ENCODE data around the gene SMIM14. TPM values are rescaled to one million over a fixed set of nuclear protein-coding genes. Genes with fewer than 3 reads are reported as not detected.
"Not testable (repeated sequence)": the region's sequence is repeated elsewhere in the genome, so short reads cannot be mapped to it uniquely, and the experiment has no call there.

Gene SMIM14
- 1 to 10 TPM in 1 of 3 donors, under 1 TPM in 2; 0.51 to 1.6 (median 0.98) TPM for total RNA-seq

- no peaks in the 10 kb centered on the region for H3K27me3 Mint-ChIP-seq (ENCODE audit: low read depth)
- peak; percentile 78 to 83 for ATAC-seq
- peak; percentile 88 for DNase-seq
- no peaks in the 10 kb centered on the region for H3K9me3 Mint-ChIP-seq
- H3K4me1 Mint-ChIP-seq (ENCODE audit: low read depth): peaks cover 45% of the 10 kb centered on the region
- no peaks in the 10 kb centered on the region for H3K36me3 Mint-ChIP-seq (ENCODE audit: insufficient read depth)
- peak within 1 kb of the TSS; percentile 91 for H3K4me3 Mint-ChIP-seq
These were observed at the start of gene SMIM14 for GRCh38 chr4:39638354-39639239. Gene SMIM14, minus strand, starts transcription at chr4:39638865. Its CDS starts 33,720 bp downstream, at chr4:39605145.

- ATAC-seq: no peak
- Mint-ChIP-seq H3K27me3 (ENCODE audit: low read depth) (peaks cover 2% of the 10 kb centered on the region), H3K36me3 (ENCODE audit: insufficient read depth) (no peaks in the 10 kb centered on the region), H3K4me3 (no peak overlapping the region), H3K9me3 (no peaks in the 10 kb centered on the region), H3K4me1 (ENCODE audit: low read depth) (no peaks in the 10 kb centered on the region)
- DNase-seq: no peak
These were observed 48.3 kb upstream of the SMIM14 start for GRCh38 chr4:39687014-39687413.

GRCh38 chr4:39685990-39686389 lies 47.3 kb upstream of the SMIM14 start:
- peaks cover 2% of the 10 kb centered on the region for H3K27me3 Mint-ChIP-seq (ENCODE audit: low read depth)

GRCh38 chr4:39682138-39682537 lies 43.5 kb upstream of the SMIM14 start:
- no peaks in the 10 kb centered on the region for H3K4me1 Mint-ChIP-seq (ENCODE audit: low read depth)
- no peak for ATAC-seq
- H3K36me3 Mint-ChIP-seq (ENCODE audit: insufficient read depth): no peaks in the 10 kb centered on the region
- H3K4me3 Mint-ChIP-seq: no peak overlapping the region
- H3K9me3 Mint-ChIP-seq: no peaks in the 10 kb centered on the region
- H3K27me3 Mint-ChIP-seq (ENCODE audit: low read depth): peaks cover 5% of the 10 kb centered on the region
- no peak for DNase-seq

More at GRCh38 chr4:39685990-39686389, 47.3 kb upstream of the SMIM14 start:
- Mint-ChIP-seq H3K4me3 (no peak overlapping the region), H3K4me1 (ENCODE audit: low read depth) (no peaks in the 10 kb centered on the region), H3K36me3 (ENCODE audit: insufficient read depth) (no peaks in the 10 kb centered on the region), H3K9me3 (no peaks in the 10 kb centered on the region)
- no peak for ATAC-seq
- DNase-seq: no peak

- not testable (repeated sequence) for H3K27me3 Mint-ChIP-seq (ENCODE audit: low read depth); H3K9me3 Mint-ChIP-seq; H3K4me1 Mint-ChIP-seq (ENCODE audit: low read depth); ATAC-seq; H3K4me3 Mint-ChIP-seq; H3K36me3 Mint-ChIP-seq (ENCODE audit: insufficient read depth); DNase-seq
These were observed 42.3 kb upstream of the SMIM14 start for GRCh38 chr4:39681003-39681402.

GRCh38 chr4:39675681-39676080 lies 37.0 kb upstream of the SMIM14 start:
- not testable (repeated sequence) for H3K36me3 Mint-ChIP-seq (ENCODE audit: insufficient read depth); H3K4me1 Mint-ChIP-seq (ENCODE audit: low read depth); H3K27me3 Mint-ChIP-seq (ENCODE audit: low read depth); DNase-seq; H3K4me3 Mint-ChIP-seq; H3K9me3 Mint-ChIP-seq; ATAC-seq

- not testable (repeated sequence) for DNase-seq; H3K4me3 Mint-ChIP-seq; H3K27me3 Mint-ChIP-seq (ENCODE audit: low read depth); H3K4me1 Mint-ChIP-seq (ENCODE audit: low read depth); ATAC-seq; H3K9me3 Mint-ChIP-seq; H3K36me3 Mint-ChIP-seq (ENCODE audit: insufficient read depth)
These were observed 31.6 kb upstream of the SMIM14 start for GRCh38 chr4:39670296-39670695.

GRCh38 chr4:39668887-39669286 lies 30.2 kb upstream of the SMIM14 start:
- Mint-ChIP-seq H3K4me1 (ENCODE audit: low read depth) (no peaks in the 10 kb centered on the region), H3K27me3 (ENCODE audit: low read depth) (no peaks in the 10 kb centered on the region), H3K4me3 (no peak overlapping the region), H3K36me3 (ENCODE audit: insufficient read depth) (no peaks in the 10 kb centered on the region), H3K9me3 (no peaks in the 10 kb centered on the region)
- DNase-seq (no peak), ATAC-seq (no peak)

- Mint-ChIP-seq H3K4me1 (ENCODE audit: low read depth) (no peaks in the 10 kb centered on the region), H3K9me3 (no peaks in the 10 kb centered on the region), H3K4me3 (no peak overlapping the region), H3K27me3 (ENCODE audit: low read depth) (no peaks in the 10 kb centered on the region), H3K36me3 (ENCODE audit: insufficient read depth) (no peaks in the 10 kb centered on the region)
- no peak for DNase-seq
- ATAC-seq: no peak
These were observed 29.0 kb upstream of the SMIM14 start for GRCh38 chr4:39667706-39668105.

- DNase-seq: no peak
- Mint-ChIP-seq H3K36me3 (ENCODE audit: insufficient read depth) (no peaks in the 10 kb centered on the region), H3K4me3 (no peak overlapping the region)
These were observed 26.4 kb upstream of the SMIM14 start for GRCh38 chr4:39664828-39665731.

GRCh38 chr4:39662683-39663082 lies 24.0 kb upstream of the SMIM14 start:
- H3K27me3 Mint-ChIP-seq (ENCODE audit: low read depth): no peaks in the 10 kb centered on the region
- H3K9me3 Mint-ChIP-seq: no peaks in the 10 kb centered on the region
- no peak for ATAC-seq
- no peak overlapping the region for H3K4me3 Mint-ChIP-seq
- no peak for DNase-seq
- no peaks in the 10 kb centered on the region for H3K4me1 Mint-ChIP-seq (ENCODE audit: low read depth)
- H3K36me3 Mint-ChIP-seq (ENCODE audit: insufficient read depth): no peaks in the 10 kb centered on the region

More at GRCh38 chr4:39664828-39665731, 26.4 kb upstream of the SMIM14 start:
- no peaks in the 10 kb centered on the region for H3K9me3 Mint-ChIP-seq
- no peak for ATAC-seq
- H3K4me1 Mint-ChIP-seq (ENCODE audit: low read depth): no peaks in the 10 kb centered on the region
- no peaks in the 10 kb centered on the region for H3K27me3 Mint-ChIP-seq (ENCODE audit: low read depth)

GRCh38 chr4:39660757-39661156 lies 22.1 kb upstream of the SMIM14 start:
- no peak overlapping the region for H3K4me3 Mint-ChIP-seq
- DNase-seq: no peak
- no peaks in the 10 kb centered on the region for H3K9me3 Mint-ChIP-seq
- ATAC-seq: no peak
- no peaks in the 10 kb centered on the region for H3K4me1 Mint-ChIP-seq (ENCODE audit: low read depth)
- H3K27me3 Mint-ChIP-seq (ENCODE audit: low read depth): no peaks in the 10 kb centered on the region
- no peaks in the 10 kb centered on the region for H3K36me3 Mint-ChIP-seq (ENCODE audit: insufficient read depth)

GRCh38 chr4:39660045-39660444 lies 21.4 kb upstream of the SMIM14 start:
- no peaks in the 10 kb centered on the region for H3K36me3 Mint-ChIP-seq (ENCODE audit: insufficient read depth)
- H3K9me3 Mint-ChIP-seq: no peaks in the 10 kb centered on the region
- ATAC-seq (no peak), DNase-seq (no peak)
- no peaks in the 10 kb centered on the region for H3K4me1 Mint-ChIP-seq (ENCODE audit: low read depth)
- no peak overlapping the region for H3K4me3 Mint-ChIP-seq
- no peaks in the 10 kb centered on the region for H3K27me3 Mint-ChIP-seq (ENCODE audit: low read depth)

- no peaks in the 10 kb centered on the region for H3K27me3 Mint-ChIP-seq (ENCODE audit: low read depth)
- DNase-seq: no peak
- no peak for ATAC-seq
- no peaks in the 10 kb centered on the region for H3K4me1 Mint-ChIP-seq (ENCODE audit: low read depth)
- H3K9me3 Mint-ChIP-seq: no peaks in the 10 kb centered on the region
- no peak overlapping the region for H3K4me3 Mint-ChIP-seq
- no peaks in the 10 kb centered on the region for H3K36me3 Mint-ChIP-seq (ENCODE audit: insufficient read depth)
These were observed 20.1 kb upstream of the SMIM14 start for GRCh38 chr4:39658756-39659155.
